ENCODE data around the gene HOXB5. TPM values are rescaled to one million over a fixed set of nuclear protein-coding genes. Genes with fewer than 3 reads are reported as not detected.
A peak's percentile ranks its signal among the peaks of the same experiment; 100 is the strongest.

The HOXB5 gene
- total RNA-seq, 1 donor from 2014 or later: not detected

GRCh38 chr17:48597528-48597777, 3.9 kb upstream of the HOXB5 start:
- peaks cover 46% of the 10 kb centered on the region for H3K4me1 Mint-ChIP-seq
- peaks cover 89% of the 10 kb centered on the region for H3K27me3 Mint-ChIP-seq
- peak overlapping the region; percentile 71 for H3K4me3 Mint-ChIP-seq
- no peaks in the 10 kb centered on the region for H3K9me3 Mint-ChIP-seq
- H3K36me3 Mint-ChIP-seq (ENCODE audit: low read depth): no peaks in the 10 kb centered on the region
- no peak for DNase-seq
- H3K27ac Mint-ChIP-seq: peak overlapping the region; percentile 34
- intact Hi-C loops (cut with micrococcal nuclease): loop anchor here (1.0 to 10.0 kb wide), 6 partner anchors 13 to 493 kb away; partner anchors contain the start of genes CBX1, HOXB7, PRAC1 and PRAC2

GRCh38 chr17:48596735-48597527, 3.4 kb upstream of the HOXB5 start:
- intact Hi-C loops (cut with micrococcal nuclease): loop anchor here (1.0 to 10.0 kb wide), 6 partner anchors 14 to 492 kb away; partner anchors contain the start of genes CBX1, HOXB7, PRAC1 and PRAC2
- H3K27ac Mint-ChIP-seq: peak overlapping the region; percentile 81
- peaks cover 44% of the 10 kb centered on the region for H3K4me1 Mint-ChIP-seq
- no peaks in the 10 kb centered on the region for H3K36me3 Mint-ChIP-seq (ENCODE audit: low read depth)
- H3K9me3 Mint-ChIP-seq: no peaks in the 10 kb centered on the region
- H3K4me3 Mint-ChIP-seq: peak overlapping the region; percentile 71
- DNase-seq: no peak
- H3K27me3 Mint-ChIP-seq: peaks cover 89% of the 10 kb centered on the region

DNA sequence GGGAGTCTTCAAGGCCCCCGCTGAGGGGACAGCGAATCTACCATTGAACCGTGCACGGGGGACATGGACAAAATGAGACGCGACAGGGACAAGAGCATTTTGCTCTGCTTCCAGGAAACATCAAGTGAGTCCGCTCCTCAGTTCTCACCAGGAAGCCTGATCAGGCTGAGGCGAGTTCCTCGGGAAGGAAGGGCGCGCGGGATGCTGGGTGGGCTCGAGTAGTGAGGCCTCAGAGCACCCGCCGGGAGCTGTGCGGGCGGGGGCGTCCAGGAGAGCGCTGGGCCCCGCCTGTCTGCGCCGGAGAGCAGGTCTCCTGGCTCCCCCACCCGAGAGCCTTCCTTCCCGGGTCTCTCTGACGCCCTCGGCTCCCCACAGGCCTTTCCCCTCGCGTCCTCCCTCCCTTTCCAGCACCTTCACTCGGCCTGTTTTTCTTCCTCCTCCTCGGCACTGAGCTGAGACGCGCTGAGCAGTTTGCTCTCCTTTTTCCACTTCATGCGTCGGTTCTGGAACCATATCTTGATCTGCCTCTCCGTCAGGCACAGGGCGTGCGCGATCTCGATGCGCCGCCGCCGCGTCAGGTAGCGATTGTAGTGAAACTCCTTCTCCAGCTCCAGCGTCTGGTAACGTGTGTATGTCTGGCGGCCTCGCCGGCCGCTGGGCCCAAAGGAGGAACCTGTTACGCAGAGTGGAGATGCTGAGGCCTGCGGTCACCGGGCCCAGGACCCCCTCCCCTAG, 2.6 kb upstream of the HOXB5 start:
- intact Hi-C loops (cut with micrococcal nuclease): loop anchor here (2.0 to 10.0 kb wide), 5 partner anchors 15 to 491 kb away; partner anchors contain the start of genes CBX1, HOXB7, PRAC1 and PRAC2
- peaks cover 89% of the 10 kb centered on the region for H3K27me3 Mint-ChIP-seq
- DNase-seq: peak; percentile 85

GRCh38 chr17:48595278-48595999, 1.9 kb upstream of the HOXB5 start:
- H3K4me3 Mint-ChIP-seq: peak overlapping the region; percentile 31
- intact Hi-C loops (cut with micrococcal nuclease): loop anchor here (5.0 to 10.0 kb wide), 4 partner anchors 127 to 491 kb away; partner anchors contain the start of genes CBX1, PRAC1, PRAC2 and SNX11
- no peaks in the 10 kb centered on the region for H3K36me3 Mint-ChIP-seq (ENCODE audit: low read depth)
- DNase-seq: no peak
- H3K27ac Mint-ChIP-seq: no peak overlapping the region
- no peaks in the 10 kb centered on the region for H3K9me3 Mint-ChIP-seq
- H3K27me3 Mint-ChIP-seq: peaks cover 87% of the 10 kb centered on the region
- H3K4me1 Mint-ChIP-seq: peaks cover 39% of the 10 kb centered on the region

More for the DNA sequence above, 2.6 kb upstream of the HOXB5 start:
- Mint-ChIP-seq H3K4me1 (peaks cover 42% of the 10 kb centered on the region), H3K27ac (no peak overlapping the region), H3K4me3 (peak overlapping the region; percentile 71), H3K36me3 (ENCODE audit: low read depth) (no peaks in the 10 kb centered on the region), H3K9me3 (no peaks in the 10 kb centered on the region)

DNA sequence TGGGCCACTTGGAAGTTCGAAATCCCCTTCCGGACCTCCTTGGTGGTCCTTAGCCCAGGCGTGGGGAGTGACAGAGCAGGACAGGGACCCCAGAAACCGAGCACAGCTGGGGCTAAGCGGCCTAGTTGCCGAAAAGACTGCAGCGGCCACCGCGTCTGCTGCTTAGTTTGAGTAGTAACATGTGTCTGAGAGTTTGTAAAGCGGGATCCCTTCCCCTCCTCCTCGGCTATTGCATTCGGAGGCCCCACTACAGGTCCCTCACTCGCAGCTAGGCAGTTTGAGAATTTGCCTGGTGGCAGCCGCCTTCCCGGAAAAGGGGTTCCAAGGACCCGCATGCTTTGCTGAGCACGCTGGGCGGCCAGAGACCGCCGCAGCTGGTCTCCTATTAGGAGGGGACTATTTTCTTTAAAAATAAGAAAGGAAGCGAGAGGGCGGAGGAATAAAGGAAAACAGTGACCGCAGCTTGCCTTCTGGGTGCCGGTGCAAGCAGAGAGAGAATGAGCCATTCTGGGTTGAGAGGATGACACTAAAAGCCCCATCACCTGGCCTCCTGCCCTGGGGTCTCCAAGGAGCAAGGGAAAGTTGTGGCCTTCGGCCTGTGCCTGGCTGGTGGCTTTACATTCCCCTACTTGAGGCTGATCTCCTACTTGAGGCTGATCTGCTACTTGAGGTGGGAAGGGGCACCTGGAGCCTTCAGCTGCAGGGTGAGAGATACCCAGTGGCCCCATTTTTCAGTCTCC, 1.1 kb upstream of the HOXB5 start:
- intact Hi-C loops (cut with micrococcal nuclease): loop anchor here (1.0 to 10.0 kb wide), 6 partner anchors 33 to 490 kb away; partner anchors contain the start of genes CBX1, HOXB9, PRAC1 and PRAC2
- Mint-ChIP-seq H3K27ac (no peak overlapping the region), H3K27me3 (peaks cover 87% of the 10 kb centered on the region), H3K4me1 (peaks cover 42% of the 10 kb centered on the region), H3K9me3 (no peaks in the 10 kb centered on the region), H3K36me3 (ENCODE audit: low read depth) (no peaks in the 10 kb centered on the region), H3K4me3 (no peak overlapping the region)
- no peak for DNase-seq

GRCh38 chr17:48593840-48594537, 410 bp upstream of the HOXB5 start:
- H3K4me3 Mint-ChIP-seq: peak overlapping the region; percentile 85
- no peaks in the 10 kb centered on the region for H3K9me3 Mint-ChIP-seq
- peaks cover 87% of the 10 kb centered on the region for H3K27me3 Mint-ChIP-seq
- intact Hi-C loops (cut with micrococcal nuclease): loop anchor here (1.0 to 10.0 kb wide), 7 partner anchors 33 to 489 kb away; partner anchors contain the start of genes CBX1, HOXB9 and SNX11
- no peak overlapping the region for H3K27ac Mint-ChIP-seq
- peak; percentile 96 for DNase-seq
- H3K36me3 Mint-ChIP-seq (ENCODE audit: low read depth): no peaks in the 10 kb centered on the region
- peaks cover 45% of the 10 kb centered on the region for H3K4me1 Mint-ChIP-seq

DNA sequence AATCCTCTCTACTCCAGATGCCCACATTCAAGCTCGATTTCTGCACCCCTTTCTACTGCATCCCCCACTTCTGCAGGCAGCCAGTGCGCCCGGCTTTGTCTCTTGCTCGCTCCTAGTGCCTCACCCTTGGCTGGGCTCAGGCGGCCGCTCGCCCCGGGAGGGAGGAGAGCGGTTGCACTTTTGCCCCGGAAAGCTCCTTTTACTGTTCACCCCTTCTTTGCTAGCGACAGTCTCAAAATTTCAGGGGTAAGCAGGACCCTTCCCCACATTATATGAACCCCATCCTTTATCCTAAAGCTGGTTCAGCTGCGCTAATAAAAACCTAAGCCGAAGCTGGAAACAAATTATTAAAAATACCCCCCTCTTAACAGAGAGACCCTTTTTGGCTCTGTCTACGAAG, 1.0 kb downstream of the HOXB5 start:
- DNase-seq: peak; percentile 80
- Mint-ChIP-seq H3K36me3 (ENCODE audit: low read depth) (no peaks in the 10 kb centered on the region), H3K4me1 (peaks cover 42% of the 10 kb centered on the region), H3K27me3 (peaks cover 86% of the 10 kb centered on the region), H3K27ac (no peak overlapping the region), H3K9me3 (no peaks in the 10 kb centered on the region), H3K4me3 (peak overlapping the region; percentile 85)
- intact Hi-C loops (cut with micrococcal nuclease): loop anchor here (2.0 to 10.0 kb wide), 6 partner anchors 35 to 488 kb away; partner anchors contain the start of genes CBX1, HOXB9 and SNX11

GRCh38 chr17:48592057-48592514, 1.5 kb downstream of the HOXB5 start:
- intact Hi-C loops (cut with micrococcal nuclease): loop anchor here (2.0 to 10.0 kb wide), 6 partner anchors 35 to 487 kb away; partner anchors contain the start of genes CBX1, HOXB9 and SNX11
- no peak overlapping the region for H3K27ac Mint-ChIP-seq
- H3K9me3 Mint-ChIP-seq: no peaks in the 10 kb centered on the region
- H3K4me1 Mint-ChIP-seq: peaks cover 42% of the 10 kb centered on the region
- H3K27me3 Mint-ChIP-seq: peaks cover 86% of the 10 kb centered on the region
- no peaks in the 10 kb centered on the region for H3K36me3 Mint-ChIP-seq (ENCODE audit: low read depth)
- H3K4me3 Mint-ChIP-seq: peak overlapping the region; percentile 36
- no peak for DNase-seq

GRCh38 chr17:48591255-48592056, 2.1 kb downstream of the HOXB5 start:
- Mint-ChIP-seq H3K36me3 (ENCODE audit: low read depth) (no peaks in the 10 kb centered on the region), H3K4me3 (peak overlapping the region; percentile 36), H3K4me1 (peaks cover 41% of the 10 kb centered on the region), H3K9me3 (no peaks in the 10 kb centered on the region), H3K27me3 (peaks cover 85% of the 10 kb centered on the region), H3K27ac (no peak overlapping the region)
- intact Hi-C loops (cut with micrococcal nuclease): loop anchor here (2.0 to 10.0 kb wide), 6 partner anchors 36 to 487 kb away; partner anchors contain the start of genes CBX1, HOXB9 and SNX11
- DNase-seq: no peak

DNA sequence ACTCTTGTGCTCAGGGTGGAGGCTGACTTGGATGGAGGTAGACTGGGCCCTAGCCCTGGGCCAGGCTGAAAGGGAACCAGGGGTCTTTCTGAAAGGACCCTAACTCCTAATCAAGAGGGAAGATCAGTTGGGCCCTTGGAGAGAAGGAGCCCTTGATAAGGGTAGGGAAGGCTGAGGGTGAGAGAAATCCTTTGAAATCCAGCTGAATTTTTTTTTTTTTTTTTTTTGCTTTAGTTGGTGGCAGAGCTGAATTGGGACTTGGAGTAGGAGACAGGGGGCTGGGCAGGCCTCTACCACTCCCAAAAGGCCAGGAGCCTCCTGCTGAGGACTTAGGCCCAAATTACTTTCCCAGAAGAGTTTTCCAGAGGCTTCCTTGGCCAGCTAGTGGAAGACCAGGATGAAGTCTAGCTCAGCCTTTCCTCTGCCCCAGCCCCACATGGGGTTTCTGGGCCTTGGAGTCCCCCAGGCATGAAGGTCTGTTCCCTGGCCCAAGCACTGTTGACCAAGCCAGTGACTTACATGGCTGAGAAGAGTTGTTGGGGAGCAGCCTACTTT, 2.9 kb downstream of the HOXB5 start:
- Mint-ChIP-seq H3K27me3 (peaks cover 86% of the 10 kb centered on the region), H3K9me3 (no peaks in the 10 kb centered on the region), H3K4me1 (peaks cover 44% of the 10 kb centered on the region), H3K4me3 (no peak overlapping the region), H3K36me3 (ENCODE audit: low read depth) (no peaks in the 10 kb centered on the region), H3K27ac (no peak overlapping the region)
- DNase-seq: no peak
- intact Hi-C loops (cut with micrococcal nuclease): loop anchor here (5.0 to 10.0 kb wide), 4 partner anchors 37 to 486 kb away; partner anchors contain the start of genes CBX1, HOXB9 and SNX11

GRCh38 chr17:48589831-48590606, 3.6 kb downstream of the HOXB5 start, which contains the start of gene HOXB3:
Gene HOXB3 (minus strand): TSS chr17:48590241. CDS start chr17:48552474, 37,767 bp downstream.
- Mint-ChIP-seq H3K4me3 (peak within 1 kb of the TSS; percentile 4), H3K27ac (no peak within 1 kb of the TSS), H3K36me3 (ENCODE audit: low read depth) (no peaks in the 10 kb centered on the region), H3K9me3 (no peaks in the 10 kb centered on the region), H3K27me3 (peaks cover 82% of the 10 kb centered on the region), H3K4me1 (peaks cover 51% of the 10 kb centered on the region)
- intact Hi-C loops (cut with micrococcal nuclease): loop anchor here (5.0 to 10.0 kb wide), 4 partner anchors 37 to 485 kb away; partner anchors contain the start of genes CBX1, HOXB9 and SNX11
- no peak for DNase-seq
